Left cardiac atrium (tissue), 4 donors: ENCODE results near the gene LDB3. TPM values are rescaled to one million over a fixed set of nuclear protein-coding genes. Genes with fewer than 3 reads are reported as not detected.

Source experiments
- ATAC-seq, 2 donors: fragments of 200-7000 bp; cut with Tn5 transposase; one replicate each; pipeline ENCODE4 v1.9.1; 2020; ENCODE audit warnings: mild to moderate bottlenecking in 2 of 2, moderate library complexity in 2 of 2
- DNase-seq: peaks from one replicate; pipeline ENCODE4 v3.0.0-alpha.2; 2020
- intact Hi-C, 2 donors: fragments of 100-400 bp; cut with DNase I; formaldehyde crosslinking; loops; one replicate each; pipeline versions ENCODE4 v1.14.1 to v1.15.1; 2022 to 2023
- total RNA-seq, 2 donors: library from RNA; stranded (reverse); fragmentation: NEBNext Ultra II Directional; extraction: Animal tissue kit (Norgen Biotek cat#: 25700); gene quantifications; one replicate each; pipeline ENCODE4 v1.2.1, GENCODE V29; 2021
- donor health status: DM: no; HTN: yes; CAD: no.
- donor health status: DM: no; HTN: yes; CAD: no; lungs with severe emphysema.
- donor health status: DM: yes; HTN: yes; CAD: no.
- donor health status: Dilated cardiomyopathy.

The LDB3 gene
- total RNA-seq, 2 donors from 2014 or later, result 585 to 779 TPM

DNA sequence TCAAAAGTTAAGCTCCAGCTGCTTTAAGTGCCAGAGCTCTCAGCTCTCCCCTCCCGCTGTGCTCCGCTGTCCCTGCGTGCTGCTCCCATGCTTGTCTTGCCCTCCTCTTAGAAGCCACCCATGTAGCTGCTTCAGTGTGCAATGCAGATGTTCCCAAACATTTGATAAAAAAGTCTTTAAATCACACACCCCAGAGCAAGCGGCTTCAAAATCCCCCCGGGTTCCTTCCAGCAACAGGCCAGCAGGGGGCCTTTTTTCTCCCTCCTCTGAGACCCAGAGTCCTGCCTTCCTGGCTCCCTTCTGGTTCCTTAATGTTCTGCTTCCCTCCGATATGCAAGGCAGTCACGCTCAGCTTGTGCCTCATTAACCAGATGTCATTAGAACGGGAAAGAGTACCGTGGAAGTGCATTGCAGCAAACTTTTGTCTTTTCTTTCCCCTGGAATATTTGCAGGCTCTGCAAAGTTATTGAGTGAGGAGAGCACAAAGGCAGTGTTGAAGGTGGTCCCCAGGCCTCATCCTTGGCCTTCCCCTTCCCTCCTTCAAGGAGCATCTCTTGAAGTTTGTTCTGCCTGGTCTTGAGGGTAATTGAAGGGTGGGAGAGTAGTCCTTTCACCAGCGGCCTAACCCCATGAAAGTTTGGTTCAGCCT lies 25.5 kb downstream of the LDB3 start:
- ATAC-seq, result no peak

DNA sequence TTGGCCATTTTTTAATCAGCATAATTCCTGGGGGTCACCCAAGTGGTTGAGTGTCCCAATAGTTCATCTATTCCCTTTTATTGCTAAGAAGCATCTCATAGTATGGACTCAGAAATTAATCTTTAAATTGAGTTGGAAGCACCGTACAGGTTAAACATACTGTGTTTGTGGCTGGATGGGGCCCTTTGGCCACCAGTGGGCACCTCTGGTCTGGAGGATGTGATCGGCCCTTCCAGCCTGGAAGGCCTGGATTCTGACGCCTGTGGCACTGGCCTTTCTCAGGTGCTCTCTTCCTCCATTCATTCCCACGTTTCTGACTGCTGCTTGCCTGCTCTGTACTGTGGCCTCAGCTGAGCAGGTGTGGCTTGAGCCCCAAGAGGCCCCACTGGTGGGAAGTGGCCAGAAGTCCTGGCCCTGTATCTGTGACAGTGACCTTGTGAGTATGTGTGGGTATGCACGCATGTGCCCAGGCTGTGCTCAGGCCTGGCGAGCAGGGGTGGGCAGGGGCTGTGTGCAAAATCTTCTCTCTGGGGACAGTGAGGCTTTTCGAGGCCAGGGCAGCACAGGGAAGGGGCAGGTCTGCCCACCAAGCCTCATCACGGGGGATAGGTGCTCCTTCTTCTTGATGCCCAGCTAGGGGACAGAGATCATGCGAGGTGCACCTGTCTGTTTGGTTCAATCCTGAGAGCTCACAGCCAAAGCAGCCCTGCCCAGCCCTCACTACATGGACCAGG lies 30.1 kb downstream of the LDB3 start:
- intact Hi-C loops, result no loop called here
- no peak for ATAC-seq
- DNase-seq, result no peak

More for the DNA sequence above, 25.5 kb downstream of the LDB3 start:
- intact Hi-C loops, result no loop called here
- peak; percentile 60 for DNase-seq

DNA sequence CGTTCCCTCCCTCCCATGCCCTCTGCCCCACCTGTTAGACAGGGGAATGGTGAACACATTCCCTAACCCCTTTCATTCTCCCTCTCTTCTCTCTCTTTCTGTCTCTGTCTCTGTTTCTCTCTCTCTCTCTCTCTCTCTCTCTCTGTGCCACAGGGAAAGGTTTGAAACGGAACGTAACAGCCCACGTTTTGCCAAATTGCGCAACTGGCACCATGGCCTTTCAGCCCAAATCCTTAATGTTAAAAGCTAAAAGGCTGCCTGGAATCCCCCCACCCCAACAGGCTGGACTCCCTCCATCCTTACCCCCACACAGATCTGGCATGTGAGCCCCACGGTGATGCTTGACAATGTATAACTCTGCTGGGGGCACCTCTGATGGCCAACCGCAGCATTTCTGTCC lies 30.8 kb downstream of the LDB3 start:
- no peak for DNase-seq
- no peak for ATAC-seq
- intact Hi-C loops, result no loop called here

DNA sequence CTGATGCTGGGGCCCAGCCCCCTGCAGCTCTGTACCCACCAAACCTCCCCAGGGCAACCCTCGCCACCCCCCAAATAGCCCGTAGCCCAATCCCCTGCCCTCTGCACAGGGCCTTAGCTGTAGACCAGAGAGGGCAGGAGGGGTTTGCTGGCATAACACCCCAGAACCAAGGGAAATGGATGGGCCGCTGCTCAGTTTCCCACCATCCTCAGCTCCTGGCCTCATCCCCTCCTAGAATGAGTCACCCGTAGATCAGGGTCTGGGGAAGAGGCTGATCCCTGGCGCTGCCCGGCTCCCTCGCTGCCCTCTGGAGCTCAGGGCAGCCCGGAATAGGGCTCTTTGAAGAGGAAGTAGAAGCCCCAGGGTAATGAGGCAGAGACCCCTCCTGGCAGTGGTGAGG lies 31.2 kb downstream of the LDB3 start:
- ATAC-seq (peak in 1 of 2 donors; percentile 2), DNase-seq (no peak)
- intact Hi-C loops, result no loop called here

DNA sequence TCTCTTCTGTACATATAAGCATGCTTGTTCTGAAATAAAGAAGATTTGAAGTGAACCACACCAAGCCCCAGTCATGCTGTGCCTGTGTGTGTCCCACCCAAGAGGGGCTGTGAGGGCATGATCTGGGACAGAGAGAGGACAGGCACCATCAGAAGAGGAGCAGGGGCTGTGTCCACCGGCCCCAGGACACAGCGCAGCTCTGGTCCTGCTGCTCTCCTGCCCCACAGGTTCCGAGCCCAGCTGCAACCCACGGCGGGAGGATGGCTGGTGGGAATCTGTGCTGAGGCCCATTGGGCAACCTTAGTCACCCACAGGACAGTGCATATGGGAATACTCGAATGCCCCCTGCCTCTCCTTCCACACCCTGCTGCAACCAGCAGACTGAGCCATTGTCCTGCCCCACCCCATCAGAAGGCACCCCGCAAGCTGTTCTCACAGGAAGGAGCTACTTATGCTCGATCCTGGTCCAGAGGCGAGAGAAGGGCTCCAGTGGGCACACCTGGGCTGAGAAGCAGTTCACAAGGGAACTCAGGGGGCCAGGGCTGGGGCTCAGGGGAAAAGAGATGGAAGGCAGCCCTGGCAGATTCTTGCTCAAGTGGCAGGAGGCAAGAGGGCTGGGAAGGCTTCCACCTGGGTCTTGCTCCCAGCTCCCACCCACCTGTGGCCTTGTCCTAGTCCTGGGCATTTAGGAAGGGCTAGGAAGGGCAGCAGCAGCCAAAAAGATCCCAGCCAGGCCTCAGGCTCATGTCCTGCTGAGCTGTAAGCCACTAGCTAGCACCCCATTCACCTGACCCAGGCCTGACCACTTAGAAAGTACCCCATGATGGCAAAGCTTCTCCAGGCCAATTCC lies 31.9 kb downstream of the LDB3 start:
- no peak for ATAC-seq
- DNase-seq, result peak; percentile 10

DNA sequence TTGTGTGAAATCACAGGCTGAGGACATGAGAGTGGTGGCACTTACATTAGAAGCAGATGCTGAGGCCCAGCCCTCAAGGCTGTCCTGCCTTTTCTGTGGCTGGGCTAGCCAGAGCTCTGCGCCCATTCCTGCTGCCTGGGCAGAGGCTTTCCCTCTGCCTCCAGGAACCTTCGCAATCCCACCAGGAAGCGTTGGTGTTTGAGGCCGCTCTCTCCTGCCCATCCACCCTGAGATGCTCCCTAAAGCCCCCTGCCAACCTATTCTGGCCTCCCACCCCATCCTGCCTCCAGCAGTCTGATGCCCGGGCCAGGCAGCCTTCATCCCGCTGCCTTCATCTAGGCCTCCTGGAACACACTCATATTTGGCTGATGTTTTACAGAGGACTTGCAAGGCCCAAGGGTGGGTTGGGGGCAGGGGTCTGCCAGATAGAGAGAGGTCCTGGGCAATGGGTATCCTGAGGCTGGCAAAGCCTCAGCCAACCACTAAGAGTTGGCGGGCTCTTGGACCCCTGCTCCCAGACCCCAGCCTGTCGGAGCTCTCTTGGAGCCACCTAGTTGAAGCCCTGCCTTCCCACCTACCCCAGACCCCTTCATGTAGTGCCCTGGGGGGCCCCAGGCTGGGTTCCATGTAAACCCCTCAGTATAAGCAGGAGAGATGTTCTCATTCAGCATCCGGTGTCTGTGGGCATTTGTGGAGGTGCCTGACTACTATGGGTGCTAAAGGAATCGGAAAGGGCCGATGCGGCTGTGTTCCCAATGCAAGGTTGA lies 32.7 kb downstream of the LDB3 start:
- no peak for ATAC-seq
- intact Hi-C loops, result no loop called here

More for the DNA sequence above, 31.9 kb downstream of the LDB3 start:
- intact Hi-C loops, result no loop called here

DNA sequence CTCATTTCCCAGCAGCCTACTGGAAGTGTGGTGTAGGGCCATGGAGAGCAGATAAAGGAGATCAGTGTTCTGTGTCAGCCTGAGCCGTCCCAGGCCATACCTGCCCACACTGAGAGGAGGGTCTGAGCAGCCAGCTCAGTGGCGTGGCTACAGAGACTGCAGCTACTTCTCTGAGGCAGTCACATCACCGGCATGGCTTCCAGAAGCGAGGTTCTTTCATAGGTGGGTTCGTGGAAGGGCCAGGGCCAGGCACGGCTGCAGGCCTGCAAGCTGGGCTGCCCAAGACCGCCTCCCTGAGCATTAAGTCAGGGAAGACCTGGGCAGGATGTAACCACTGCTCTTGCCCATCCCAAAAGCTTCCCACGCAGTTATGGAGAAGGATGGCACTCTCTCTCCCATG lies 34.9 kb downstream of the LDB3 start:
- ATAC-seq, result no peak
- DNase-seq, result peak; percentile 12
- intact Hi-C loops, result no loop called here

More for the DNA sequence above, 32.7 kb downstream of the LDB3 start:
- DNase-seq, result peak; percentile 20

DNA sequence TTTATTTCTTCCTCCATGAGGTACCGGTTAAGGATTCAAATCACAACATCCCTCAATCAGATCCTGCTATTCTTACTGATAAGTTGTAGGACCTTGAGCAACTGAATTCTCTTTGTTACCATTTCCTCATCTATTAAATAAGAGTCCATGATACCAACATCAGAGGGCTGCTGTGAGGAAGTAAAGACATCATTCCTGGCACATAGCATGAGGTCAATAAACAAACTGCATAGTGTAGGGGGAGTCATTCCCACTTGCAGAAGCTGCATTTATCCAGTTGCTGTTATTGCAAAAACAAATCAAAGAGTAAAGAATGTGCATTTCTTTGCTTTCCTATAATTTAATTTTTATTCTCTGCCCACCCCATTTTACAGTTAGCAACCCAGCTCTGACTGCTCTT lies 36.8 kb downstream of the LDB3 start:
- ATAC-seq, result no peak
- intact Hi-C loops, result no loop called here

DNA sequence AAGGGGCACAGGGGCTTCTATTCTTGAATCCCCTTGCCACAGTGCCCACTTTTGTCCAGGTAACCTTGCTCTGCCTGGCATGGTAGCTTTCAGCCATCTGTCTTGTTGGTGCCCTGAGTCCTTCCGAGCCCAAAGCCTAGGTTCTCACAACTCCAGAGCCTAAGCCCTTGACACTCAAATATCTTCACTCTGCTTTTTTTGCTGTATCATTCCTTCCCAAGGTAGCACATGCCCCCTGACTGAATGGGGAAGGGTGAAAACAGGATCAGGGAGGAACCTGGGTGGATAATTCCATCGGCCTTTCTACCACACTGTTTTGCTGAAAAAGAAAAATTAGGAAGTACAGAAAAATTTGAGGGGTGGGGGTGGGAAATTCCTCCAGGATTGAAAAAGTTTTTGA lies 37.6 kb downstream of the LDB3 start:
- DNase-seq (no peak), ATAC-seq (no peak)
- intact Hi-C loops, result no loop called here

More for the DNA sequence above, 36.8 kb downstream of the LDB3 start:
- DNase-seq, result no peak

DNA sequence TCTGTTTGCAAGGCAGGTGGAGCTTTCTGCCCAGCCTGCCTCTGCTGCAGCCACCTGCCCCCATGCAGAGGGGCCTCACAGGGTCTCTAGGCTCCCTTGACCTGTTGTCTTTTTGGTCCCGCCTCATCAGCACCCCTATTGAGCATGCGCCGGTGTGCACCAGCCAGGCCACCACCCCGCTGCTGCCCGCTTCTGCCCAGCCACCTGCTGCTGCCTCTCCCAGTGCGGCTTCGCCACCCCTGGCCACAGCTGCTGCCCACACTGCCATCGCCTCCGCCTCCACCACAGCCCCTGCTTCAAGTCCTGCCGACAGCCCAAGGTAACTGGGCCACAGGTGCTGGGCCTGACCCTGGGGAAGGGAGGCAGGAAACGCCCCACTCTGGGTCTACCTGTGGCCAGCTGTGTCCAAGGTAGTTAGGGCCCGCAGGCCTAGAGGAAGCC lies 38.1 kb downstream of the LDB3 start:
- ATAC-seq (no peak), DNase-seq (no peak)
- intact Hi-C loops, result no loop called here

DNA sequence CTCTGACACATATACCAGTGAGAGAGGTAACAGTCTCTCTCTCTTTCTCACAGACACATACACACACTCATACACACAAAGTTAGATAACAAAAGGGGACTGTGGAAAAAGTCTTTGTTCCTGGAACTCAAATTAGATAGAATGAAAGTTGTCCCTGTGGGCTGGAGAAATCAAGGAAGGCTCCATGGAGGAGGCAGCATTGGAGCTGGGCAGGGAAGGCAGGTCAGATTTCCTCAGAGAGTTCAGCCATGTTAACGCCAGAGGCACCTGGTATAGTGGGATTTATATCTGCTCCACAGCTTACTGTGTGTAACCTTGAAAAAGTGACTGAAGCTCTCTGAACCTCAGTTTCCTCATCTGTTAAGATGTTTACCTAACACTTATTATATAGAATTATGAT lies 38.7 kb downstream of the LDB3 start:
- ATAC-seq, result no peak
- DNase-seq, result no peak
- intact Hi-C loops, result no loop called here

DNA sequence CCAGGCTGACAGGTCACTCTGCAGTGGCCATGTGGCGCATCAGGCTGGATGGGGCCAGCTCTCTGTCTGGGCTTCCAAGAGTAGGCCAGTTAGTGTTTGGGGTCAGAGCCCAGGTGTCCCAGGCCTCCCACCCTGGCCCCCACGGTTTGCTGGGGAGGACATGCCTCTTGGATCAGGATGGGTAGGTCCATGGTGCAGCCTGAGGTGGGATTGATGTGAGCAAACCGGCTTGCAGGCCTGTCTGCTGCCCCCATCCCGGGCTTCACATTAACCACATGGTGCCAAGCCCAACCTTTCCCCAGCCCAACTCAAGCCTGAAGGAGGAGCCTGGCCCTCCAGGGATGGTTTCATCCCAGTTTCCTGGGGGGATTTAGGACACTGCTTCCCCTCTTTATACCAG lies 39.2 kb downstream of the LDB3 start:
- DNase-seq (no peak), ATAC-seq (no peak)
- intact Hi-C loops, result no loop called here

DNA sequence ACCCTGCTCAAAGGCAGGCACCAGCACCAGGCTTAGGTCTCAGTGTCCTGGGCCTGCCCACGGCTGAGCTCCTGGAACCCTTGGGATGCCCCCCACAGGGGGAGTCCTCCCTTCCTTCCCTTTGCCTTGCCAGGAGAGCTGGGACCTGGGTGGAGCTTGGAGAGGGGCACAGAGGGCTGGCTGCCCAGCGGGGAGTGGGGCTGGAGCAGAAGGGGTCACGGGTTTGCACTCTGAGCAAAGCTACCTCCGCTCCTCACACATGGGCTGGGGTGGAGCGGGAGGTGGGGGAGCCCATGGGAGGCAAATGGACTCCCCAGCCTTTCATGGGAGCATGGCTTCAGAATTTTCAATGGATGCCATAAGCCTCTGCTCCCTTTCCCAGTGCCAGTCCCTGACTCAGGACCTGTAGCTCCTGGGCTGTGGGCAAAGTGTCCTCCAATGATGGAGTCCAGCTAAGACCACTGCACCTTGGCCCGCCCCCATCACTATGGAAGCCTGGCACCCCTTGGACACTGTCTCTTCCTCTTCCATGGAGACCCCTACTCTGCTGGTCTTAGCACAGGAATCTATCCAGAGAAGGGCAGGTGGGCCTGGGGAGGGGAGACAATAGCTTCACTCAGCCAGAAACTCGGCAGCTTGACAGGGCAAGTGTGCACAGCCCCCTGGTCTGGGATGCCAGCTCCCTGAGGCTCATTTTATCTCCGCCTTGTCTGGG lies 39.9 kb downstream of the LDB3 start:
- ATAC-seq (no peak), DNase-seq (no peak)
- intact Hi-C loops, result no loop called here

DNA sequence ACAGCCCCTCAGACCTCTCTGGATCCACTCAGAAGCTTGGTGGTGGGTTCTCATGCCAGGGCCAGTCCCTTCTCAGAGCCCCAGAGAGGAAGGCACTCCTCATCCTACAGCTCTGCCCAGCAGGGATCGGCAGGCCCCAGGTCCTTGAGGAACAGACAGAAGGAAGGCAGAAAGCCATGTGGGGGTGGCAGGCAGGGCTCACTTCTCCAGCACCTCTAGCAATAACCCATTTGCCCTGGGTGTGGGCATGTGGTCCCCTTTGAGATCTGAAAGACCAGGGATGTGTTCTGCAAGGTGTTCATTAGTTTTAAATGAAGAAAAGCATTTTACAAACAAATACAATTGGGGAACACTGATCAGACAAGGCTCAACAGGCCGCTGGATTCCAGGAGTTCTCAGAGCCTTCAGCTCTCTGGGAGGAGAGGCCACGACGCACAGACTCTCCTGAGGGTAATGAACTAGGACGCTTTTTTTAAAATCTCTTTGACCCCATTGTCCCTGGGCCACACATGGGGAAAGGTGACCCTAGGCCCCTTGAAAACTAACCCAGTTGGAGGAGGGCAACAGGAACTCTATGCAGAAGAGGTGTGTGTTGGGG lies 40.6 kb downstream of the LDB3 start:
- no peak for ATAC-seq
- intact Hi-C loops, result no loop called here
- no peak for DNase-seq

DNA sequence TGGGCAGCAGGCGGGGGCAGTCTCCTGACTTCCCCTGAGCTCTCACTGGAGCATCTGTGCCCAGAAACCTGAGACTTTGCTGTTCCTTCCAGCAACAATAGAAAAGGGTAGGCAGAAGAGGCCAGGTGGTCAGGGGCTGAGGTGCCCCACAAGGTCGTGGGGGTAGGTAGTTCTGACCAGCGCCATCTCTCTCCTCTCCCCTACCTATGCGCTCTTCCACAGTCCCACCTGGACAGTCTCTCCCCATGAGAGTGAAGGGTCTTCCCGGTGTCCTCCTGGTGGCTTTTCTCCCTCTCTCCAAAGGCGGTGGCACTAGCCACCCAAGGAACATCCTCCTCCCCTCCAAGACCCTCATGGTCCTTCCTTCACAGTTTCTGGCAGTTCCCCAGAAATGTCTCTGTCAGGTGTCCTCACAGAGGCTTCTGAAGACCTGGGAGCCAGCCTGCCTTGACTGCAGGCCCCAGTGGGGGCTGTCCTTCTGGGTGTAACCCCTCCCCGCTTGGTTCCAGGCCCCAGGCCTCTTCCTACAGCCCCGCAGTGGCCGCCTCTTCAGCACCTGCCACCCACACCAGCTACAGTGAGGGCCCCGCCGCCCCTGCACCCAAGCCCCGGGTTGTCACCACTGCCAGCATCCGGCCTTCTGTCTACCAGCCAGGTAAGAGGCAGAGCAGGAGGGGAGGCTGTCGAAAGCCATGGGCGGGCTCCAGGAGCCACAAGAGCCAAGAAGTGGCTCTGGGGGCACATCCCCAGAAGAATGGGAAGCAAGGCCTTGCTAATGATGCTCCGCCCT lies 41.3 kb downstream of the LDB3 start:
- intact Hi-C loops, result loop anchor here in 1 of 2 donors (5.0 kb wide), 1 partner anchor 188 kb away; no protein-coding TSS in a partner anchor
- no peak for ATAC-seq
- DNase-seq, result no peak

DNA sequence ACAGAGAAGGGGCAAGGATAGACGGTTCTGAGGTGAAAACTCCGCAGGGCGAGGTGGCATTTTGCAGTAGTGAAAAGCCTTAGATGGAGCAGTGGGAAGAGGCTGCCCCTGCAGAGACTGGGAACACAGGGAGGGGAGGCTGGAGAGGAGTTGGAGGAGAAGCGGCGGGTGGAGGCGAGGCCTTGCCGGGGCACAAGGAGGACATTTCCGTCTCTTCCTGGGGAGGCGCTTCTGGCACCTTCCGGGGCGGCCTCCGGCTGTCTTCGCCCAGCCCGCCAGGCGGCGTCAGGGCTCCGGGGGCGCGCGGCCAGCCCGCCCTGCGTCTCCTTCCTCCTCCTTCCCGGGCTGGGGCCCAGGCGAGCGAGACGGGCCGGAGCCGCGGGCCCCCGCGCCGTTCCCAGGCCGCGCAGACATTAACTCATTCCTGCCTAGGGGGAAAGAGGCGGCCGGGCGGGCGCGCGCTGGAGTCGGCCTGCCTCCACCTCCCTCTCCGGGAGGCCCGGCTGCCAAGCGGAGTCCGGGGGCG lies 42.7 kb downstream of the LDB3 start:
- DNase-seq, result peak; percentile 91
- ATAC-seq, result peak; percentile 84 to 89
- intact Hi-C loops, result loop anchor here in 1 of 2 donors (5.0 kb wide), 1 partner anchor 186 kb away; no protein-coding TSS in a partner anchor
